Forelimb muscle (tissue), 1 donor: ENCODE measurements around the gene USP36. TPM values are rescaled to one million over a fixed set of nuclear protein-coding genes. Genes with fewer than 3 reads are reported as not detected.
"Not testable (repeated sequence)": the region's sequence is repeated elsewhere in the genome, so short reads cannot be mapped to it uniquely, and the experiment has no call there.

Experiments
- DNase-seq: peaks from one replicate; pipeline ENCODE4 v3.0.0-alpha.2; 2013; ENCODE audit warnings: low read depth
- polyA plus RNA-seq: library from polyadenylated mRNA; unstranded; fragments of 120-200 nt; gene quantifications from one replicate; pipeline ENCODE4 v1.2.1, GENCODE V29; 2013; ENCODE audit not compliant: insufficient read length

USP36 gene
- 26.1 TPM for polyA plus RNA-seq

DNA sequence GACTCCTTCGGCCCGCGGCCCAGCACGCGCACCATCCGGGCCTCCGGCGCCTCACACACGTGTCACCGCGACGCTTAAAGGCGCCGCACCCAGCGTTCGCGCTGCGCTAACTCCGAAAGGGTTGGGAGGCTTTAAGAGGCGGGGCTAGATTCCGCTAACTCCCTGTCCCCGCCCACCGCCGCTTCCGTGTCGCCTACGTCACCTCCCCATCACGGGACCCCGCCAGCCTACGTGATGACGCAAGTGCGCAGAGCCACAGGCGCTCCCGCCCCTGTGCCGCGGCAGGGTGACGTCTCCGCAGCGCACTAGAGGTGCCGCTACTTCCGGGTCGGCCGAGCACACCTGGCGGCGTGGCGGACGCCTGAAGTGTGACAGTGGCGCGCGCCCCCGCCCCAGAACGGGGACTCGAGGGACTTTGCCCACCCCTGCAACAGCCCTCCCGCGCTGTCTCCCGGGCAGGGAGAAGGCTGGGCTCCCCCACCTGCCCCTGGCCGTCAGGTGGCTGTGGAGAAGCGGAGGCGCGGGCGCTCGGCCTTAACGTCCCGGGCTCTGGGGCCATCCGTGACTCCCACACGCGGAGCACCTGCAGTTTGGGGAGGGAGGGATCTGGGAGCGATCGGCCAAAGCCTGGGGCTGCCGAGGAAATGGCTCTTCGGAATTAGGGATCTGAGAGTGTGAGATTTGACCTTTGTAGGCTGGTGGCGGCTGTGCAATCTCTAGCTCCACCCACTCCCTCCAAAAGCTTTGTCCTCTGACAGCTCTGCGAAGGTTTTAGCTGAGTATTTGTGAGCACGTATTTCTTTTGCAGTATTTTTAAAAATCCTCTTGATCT lies at the start of gene USP36:
Gene USP36, minus strand, starts transcription at position 35 of the 832 bp plus-strand sequence. CDS start 4,451 bp downstream, outside the sequence.
- DNase-seq: peak; percentile 97

DNA sequence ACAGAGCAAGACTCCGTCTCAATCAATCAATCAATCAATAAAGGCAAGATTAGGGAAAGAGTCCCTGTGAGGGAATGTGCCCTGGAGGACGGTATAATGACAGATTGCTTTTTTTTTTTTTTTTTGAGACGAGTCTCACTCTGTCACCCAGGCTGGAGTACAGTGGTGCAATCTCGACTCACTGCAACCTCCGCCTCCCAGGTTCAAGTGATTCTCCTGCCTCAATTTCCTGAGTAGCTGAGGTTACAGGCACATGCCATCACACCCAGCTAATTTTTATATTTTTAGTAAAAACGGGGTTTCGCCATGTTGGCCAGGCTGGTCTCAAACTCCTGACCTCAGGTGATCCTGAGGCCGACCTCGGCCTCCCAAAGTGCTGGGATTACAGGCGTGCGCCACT lies 49.5 kb upstream of the USP36 start:
- DNase-seq: not testable (repeated sequence)

DNA sequence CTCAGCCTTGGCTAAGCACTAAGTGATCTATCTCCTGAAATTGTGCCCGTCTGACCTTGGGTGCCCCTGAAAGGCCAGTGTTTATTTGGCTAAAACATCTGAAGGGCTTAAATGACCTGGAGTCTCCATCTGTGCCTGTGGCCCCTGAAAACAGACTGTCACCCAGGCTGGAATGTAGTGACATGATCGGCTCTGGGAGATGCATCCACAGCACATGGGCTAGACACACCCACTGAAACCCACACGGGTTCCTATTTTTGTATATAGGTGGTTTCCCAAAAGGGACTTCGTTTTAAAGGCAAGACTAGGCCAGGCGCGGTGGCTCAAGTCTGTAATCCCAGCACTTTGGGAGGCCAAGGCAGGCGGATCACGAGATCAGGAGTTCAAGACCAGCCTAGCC lies 48.9 kb upstream of the USP36 start:
- no peak for DNase-seq

GRCh38 chr17:78888941-78889518 lies 48.4 kb upstream of the USP36 start:
- DNase-seq: no peak

DNA sequence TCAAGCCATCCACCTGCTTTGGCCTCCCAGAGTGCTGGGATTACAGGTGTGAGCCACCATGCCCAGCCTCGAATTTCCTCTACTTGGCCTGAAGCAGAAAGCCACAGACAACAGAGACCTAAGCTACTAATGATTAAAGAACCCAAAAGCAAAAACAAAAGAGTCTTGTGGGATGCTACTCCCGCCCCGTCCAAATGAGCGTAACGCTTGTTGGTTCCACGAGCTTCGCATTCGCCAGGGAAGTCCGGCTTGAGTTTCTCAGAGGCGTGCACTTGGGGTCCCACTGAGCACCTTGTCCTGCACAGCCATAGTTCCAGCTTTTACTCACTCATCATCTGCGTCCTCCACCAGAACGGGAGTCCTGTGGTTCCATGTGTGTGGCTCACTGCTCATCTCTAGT lies 46.3 kb upstream of the USP36 start:
- no peak for DNase-seq

GRCh38 chr17:78885956-78886355 lies 45.3 kb upstream of the USP36 start:
- no peak for DNase-seq

GRCh38 chr17:78884876-78885667 lies 44.5 kb upstream of the USP36 start:
- DNase-seq: no peak

DNA sequence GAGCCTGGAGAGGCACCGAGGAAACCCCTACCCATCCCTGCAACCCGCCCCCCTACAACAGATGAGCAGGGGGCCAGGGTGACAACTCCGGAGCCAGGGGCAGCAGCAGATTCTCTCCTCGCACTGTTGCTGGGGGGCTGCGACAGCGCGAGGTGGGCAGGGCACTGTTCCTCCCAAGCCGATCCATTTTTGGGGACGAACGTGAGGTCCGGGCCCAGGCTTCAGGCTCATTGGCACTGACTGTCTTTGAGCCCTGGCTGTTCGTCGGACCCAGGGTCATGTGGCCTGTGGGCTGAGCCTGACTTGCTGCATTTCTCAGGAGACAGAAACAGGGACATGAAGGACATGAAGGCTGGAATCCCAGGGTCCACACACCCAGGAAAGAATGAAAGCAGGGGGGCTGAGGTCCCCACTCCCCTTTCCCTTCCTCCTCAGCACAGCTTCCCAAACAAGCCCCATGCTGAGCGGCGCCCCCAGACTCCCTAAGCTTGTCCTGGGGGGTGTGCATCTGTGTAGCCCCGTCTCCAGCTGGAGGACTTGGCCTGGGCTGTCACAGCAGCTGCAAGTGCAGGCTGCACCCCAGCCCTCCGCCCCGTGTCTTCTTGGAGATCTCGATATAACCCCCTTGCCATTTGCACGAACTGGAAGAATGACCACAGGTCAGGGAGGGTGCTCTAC lies 43.7 kb upstream of the USP36 start:
- no peak for DNase-seq

GRCh38 chr17:78883533-78884131 lies 43.0 kb upstream of the USP36 start:
- peak; percentile 84 for DNase-seq

- DNase-seq: no peak
Observed at GRCh38 chr17:78883089-78883532, 42.5 kb upstream of the USP36 start.

- no peak for DNase-seq
Observed at GRCh38 chr17:78882540-78883088, 42.0 kb upstream of the USP36 start.

- peak; percentile 71 for DNase-seq
Observed at GRCh38 chr17:78879635-78880186, 39.1 kb upstream of the USP36 start.

DNA sequence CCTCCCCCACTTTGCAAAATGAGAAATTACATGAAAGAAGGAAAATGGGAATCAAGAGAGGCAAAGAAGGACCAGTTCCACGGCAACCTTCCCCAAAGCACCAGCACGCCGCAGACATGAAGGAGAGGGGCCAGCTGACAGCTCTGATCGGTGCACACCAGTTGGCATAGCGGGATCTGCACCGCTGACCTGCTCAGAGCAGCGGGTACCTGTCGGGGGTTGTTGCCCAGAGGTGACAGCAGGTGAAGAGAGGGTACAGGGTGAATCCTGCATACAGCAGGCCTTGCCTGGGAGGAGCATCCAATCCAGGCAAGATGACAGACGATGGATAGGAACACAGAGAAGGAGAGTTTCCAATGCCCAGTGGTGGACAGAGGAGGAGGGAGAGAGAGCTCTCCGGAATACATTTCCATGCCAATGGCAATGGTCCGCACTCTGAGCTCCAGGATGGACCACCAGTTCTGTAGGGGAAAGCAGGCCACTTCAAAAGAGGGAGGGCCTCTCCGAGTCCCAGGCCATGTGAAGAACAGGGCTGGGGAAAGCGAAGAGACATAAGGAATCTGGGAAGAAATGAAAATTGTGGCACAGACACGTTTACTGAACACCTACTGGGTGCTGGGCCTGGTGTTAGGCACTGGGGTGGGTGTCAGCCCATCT lies 38.4 kb upstream of the USP36 start:
- no peak for DNase-seq

GRCh38 chr17:78878261-78878660 lies 37.6 kb upstream of the USP36 start:
- no peak for DNase-seq

DNA sequence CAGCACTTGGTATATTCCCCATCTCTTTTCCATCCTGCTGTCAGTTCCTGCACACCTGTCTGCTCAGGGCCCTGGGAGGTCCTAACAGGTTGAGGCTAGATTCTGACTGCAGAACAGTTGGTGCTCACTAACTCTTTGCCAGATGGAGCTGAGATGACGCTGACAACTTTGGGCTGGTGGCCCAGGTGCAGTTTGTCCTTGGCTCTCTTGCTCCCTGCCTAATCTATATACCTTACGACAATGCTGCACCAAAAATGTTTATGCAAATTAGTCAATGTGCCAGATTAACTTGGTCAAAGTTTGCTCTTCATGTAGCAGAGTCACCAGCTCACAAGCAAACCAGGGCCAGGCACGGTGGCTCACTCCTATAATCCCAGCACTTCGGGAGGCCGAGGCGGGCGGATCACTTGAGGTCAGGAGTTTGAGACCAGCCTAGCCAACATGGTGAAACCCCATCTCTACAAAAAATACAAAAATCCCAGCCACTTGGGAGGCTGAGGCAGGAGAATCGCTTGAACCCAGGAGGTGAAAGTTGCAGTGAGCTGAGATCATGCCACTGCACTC lies 36.4 kb upstream of the USP36 start:
- DNase-seq: not testable (repeated sequence)

- no peak for DNase-seq
Observed at GRCh38 chr17:78876094-78876597, 35.5 kb upstream of the USP36 start.

- no peak for DNase-seq
Observed at GRCh38 chr17:78875363-78876093, 34.9 kb upstream of the USP36 start.

DNA sequence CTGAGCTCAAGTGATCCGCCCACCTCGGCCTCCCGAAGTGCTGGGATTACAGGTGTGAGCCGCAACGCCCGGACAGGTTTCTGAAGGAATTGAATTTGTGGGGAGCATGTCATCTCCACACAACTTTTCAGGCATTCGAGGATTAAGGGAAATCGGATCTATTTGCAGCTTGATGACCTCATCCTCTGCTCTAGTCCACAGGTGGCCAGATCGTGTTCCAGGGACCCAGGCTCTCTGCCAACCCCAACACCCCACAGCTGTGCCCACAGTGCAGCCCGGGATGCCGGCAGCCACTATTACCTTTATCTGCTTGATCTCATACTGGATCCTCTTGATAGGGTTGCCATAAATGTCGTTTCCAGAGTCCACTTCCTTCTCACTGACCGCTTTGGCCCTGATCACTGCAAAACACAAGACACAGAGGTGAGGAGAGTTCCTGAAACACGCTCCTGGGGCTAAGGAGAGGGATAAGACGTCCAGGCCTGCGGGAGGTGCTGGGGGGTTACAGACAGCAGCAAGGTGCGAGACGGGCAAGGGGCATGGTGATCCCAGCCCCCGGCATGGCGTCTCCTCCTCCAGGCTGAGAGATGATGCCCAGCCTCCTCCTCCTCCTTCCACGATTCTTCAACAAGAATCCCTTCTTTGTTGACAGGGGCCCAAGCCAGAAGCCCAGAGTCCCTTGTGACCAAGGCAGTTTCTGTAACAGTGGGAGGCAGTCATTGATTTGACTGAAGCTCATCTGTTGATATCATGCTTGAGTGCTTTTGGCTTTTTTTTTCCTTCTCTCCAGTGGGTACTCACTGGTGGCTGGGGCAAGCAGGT lies 33.1 kb upstream of the USP36 start:
- no peak for DNase-seq
